ENCODE results near the gene PARS2. TPM values are rescaled to one million over a fixed set of nuclear protein-coding genes. Genes with fewer than 3 reads are reported as not detected.

The PARS2 gene
- total RNA-seq, 1 donor from 2014 or later, result 5.4 TPM

DNA sequence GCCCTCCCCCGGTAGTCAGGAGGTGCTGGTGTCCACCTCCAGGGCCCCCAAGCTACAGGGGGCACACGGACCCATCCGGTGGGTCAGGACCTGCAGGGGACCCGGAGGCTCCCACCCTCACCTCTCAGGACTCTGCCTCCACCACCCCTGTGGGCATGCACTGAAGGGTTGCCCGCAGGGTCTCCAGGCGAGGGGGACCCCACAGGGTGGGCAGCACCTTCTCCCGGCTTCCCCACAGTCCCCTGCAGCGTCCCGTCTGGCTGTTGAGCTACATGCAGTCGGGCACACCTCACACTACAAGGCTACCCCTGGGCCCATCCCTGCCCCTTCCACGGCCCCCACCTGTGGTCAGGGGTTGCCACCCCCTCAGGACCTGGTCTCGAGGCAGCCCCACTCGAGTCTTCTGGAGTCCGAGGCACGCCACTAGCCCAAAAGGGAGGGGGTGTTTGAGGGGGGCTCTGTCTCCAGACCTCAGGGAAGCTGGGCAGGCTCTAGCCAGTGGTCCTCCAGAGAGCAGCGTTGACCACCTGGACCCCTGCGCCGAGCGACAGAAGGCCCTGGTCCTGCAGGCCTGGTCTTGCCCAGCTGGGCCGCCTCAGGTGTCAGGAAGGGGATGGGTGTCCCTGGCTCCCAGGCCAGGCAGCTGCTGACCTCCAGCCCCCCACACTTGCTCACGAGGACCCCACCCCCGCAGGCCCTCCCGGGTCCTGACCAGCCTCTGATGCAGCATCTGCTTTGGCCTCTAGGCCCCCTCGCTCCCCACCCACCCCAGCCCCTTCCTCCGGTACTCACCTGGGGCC, 9.6 kb downstream of the PARS2 start:
- H3K27ac Mint-ChIP-seq (ENCODE audit: unreplicated experiment), result no peak overlapping the region
- Histone ChIP-seq H4K20me1 (ENCODE audit: insufficient read depth, low read length) (no peaks in the 10 kb centered on the region), H3K4me2 (ENCODE audit: low read length) (no peak overlapping the region), H3K9ac (ENCODE audit: low read length) (no peak overlapping the region), H3K36me3 (ENCODE audit: insufficient read depth, low read length) (no peaks in the 10 kb centered on the region), H3K79me2 (ENCODE audit: insufficient read depth, low read length) (no peaks in the 10 kb centered on the region), H3K4me1 (ENCODE audit: insufficient read depth, low read length) (no peaks in the 10 kb centered on the region), H3K9me3 (ENCODE audit: insufficient read depth, low read depth, low read length) (no peaks in the 10 kb centered on the region), H3K27ac (ENCODE audit: low read depth, low read length) (no peak overlapping the region), H3K27me3 (ENCODE audit: insufficient read depth, low read length) (no peaks in the 10 kb centered on the region), H2AFZ (ENCODE audit: low read depth, low read length) (no peak overlapping the region), H3K4me3 (ENCODE audit: insufficient read depth, low read depth, low read length) (no peak overlapping the region)
- peaks cover 17% of the 10 kb centered on the region for H3K36me3 Mint-ChIP-seq (ENCODE audit: low read depth, unreplicated experiment)
- TF ChIP-seq, protein P1, sequence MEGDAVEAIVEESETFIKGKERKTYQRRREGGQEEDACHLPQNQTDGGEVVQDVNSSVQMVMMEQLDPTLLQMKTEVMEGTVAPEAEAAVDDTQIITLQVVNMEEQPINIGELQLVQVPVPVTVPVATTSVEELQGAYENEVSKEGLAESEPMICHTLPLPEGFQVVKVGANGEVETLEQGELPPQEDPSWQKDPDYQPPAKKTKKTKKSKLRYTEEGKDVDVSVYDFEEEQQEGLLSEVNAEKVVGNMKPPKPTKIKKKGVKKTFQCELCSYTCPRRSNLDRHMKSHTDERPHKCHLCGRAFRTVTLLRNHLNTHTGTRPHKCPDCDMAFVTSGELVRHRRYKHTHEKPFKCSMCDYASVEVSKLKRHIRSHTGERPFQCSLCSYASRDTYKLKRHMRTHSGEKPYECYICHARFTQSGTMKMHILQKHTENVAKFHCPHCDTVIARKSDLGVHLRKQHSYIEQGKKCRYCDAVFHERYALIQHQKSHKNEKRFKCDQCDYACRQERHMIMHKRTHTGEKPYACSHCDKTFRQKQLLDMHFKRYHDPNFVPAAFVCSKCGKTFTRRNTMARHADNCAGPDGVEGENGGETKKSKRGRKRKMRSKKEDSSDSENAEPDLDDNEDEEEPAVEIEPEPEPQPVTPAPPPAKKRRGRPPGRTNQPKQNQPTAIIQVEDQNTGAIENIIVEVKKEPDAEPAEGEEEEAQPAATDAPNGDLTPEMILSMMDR (IDR thresholded peaks at IDR 0.05; ENCODE audit: insufficient read depth, low read depth, low read length), result no peak
- no peak for TF ChIP-seq EZH2 (IDR thresholded peaks at IDR 0.05; ENCODE audit: insufficient read depth, low read length)
- no peak overlapping the region for H3K4me3 Mint-ChIP-seq (ENCODE audit: unreplicated experiment)
- DNase-seq (ENCODE audit: low read depth) (no peak), FAIRE-seq (no peak)
- H3K4me1 Mint-ChIP-seq (ENCODE audit: low read depth, unreplicated experiment), result no peaks in the 10 kb centered on the region
- peaks cover 6% of the 10 kb centered on the region for H3K27me3 Mint-ChIP-seq (ENCODE audit: low read depth, unreplicated experiment)
- no peaks in the 10 kb centered on the region for H3K9me3 Mint-ChIP-seq (ENCODE audit: unreplicated experiment)

DNA sequence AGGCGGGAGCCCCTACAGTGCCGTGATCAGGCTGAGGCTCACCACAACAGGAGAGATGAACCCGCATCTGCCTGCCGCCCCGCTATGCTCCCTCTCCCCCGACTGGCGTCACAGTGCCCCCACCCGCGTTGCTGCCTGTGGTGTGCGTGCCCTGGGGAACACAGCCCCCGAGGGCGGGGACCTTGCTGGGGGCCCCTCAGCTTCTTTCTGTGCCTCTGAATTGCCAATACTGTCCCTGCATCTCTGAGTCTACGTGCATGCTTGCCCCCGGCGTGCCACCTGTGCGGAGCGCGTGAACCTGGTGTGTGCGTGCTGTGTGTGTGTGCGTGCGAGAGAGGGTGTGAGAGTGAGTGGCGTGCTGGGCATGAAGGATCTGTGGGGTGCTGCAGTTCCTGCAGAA, 10.3 kb downstream of the PARS2 start:
- Histone ChIP-seq H4K20me1 (ENCODE audit: insufficient read depth, low read length) (no peaks in the 10 kb centered on the region), H3K9ac (ENCODE audit: low read length) (no peak overlapping the region), H3K27ac (ENCODE audit: low read depth, low read length) (no peak overlapping the region), H3K27me3 (ENCODE audit: insufficient read depth, low read length) (no peaks in the 10 kb centered on the region), H3K4me1 (ENCODE audit: insufficient read depth, low read length) (no peaks in the 10 kb centered on the region), H3K9me3 (ENCODE audit: insufficient read depth, low read depth, low read length) (no peaks in the 10 kb centered on the region), H3K36me3 (ENCODE audit: insufficient read depth, low read length) (no peaks in the 10 kb centered on the region), H2AFZ (ENCODE audit: low read depth, low read length) (no peak overlapping the region), H3K4me2 (ENCODE audit: low read length) (no peak overlapping the region), H3K4me3 (ENCODE audit: insufficient read depth, low read depth, low read length) (no peak overlapping the region), H3K79me2 (ENCODE audit: insufficient read depth, low read length) (no peaks in the 10 kb centered on the region)
- TF ChIP-seq EZH2 (IDR thresholded peaks at IDR 0.05; ENCODE audit: insufficient read depth, low read length), result no peak
- TF ChIP-seq, protein P1 (IDR thresholded peaks at IDR 0.05; ENCODE audit: insufficient read depth, low read depth, low read length), result no peak
- H3K27me3 Mint-ChIP-seq (ENCODE audit: low read depth, unreplicated experiment), result peaks cover 9% of the 10 kb centered on the region
- DNase-seq (ENCODE audit: low read depth) (no peak), FAIRE-seq (no peak)
- H3K9me3 Mint-ChIP-seq (ENCODE audit: unreplicated experiment), result no peaks in the 10 kb centered on the region
- H3K27ac Mint-ChIP-seq (ENCODE audit: unreplicated experiment), result no peak overlapping the region
- H3K4me3 Mint-ChIP-seq (ENCODE audit: unreplicated experiment), result no peak overlapping the region
- H3K36me3 Mint-ChIP-seq (ENCODE audit: low read depth, unreplicated experiment), result peaks cover 16% of the 10 kb centered on the region
- no peaks in the 10 kb centered on the region for H3K4me1 Mint-ChIP-seq (ENCODE audit: low read depth, unreplicated experiment)

DNA sequence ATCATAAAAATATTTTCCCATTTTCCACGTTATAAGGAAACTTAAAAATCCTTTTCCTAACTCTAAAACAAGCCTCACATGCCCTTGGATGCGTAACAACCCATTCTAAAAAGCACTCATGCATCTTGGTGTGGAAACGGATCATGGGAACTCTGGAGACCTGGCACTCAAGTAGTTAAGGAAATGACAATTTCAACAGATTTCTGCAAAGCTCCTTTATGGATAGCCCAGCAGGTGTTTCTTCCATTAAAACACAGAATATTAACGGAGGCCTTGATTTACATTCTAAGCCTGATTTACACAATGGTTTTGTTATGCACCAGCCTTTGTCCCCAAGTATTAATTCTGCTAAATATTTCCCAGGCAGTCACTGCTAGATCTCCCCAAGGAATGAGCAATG, 12.9 kb downstream of the PARS2 start:
- peaks cover 21% of the 10 kb centered on the region for H3K27me3 Mint-ChIP-seq (ENCODE audit: low read depth, unreplicated experiment)
- no peak overlapping the region for H3K9ac ChIP-seq (ENCODE audit: low read length)
- H3K27ac Mint-ChIP-seq (ENCODE audit: unreplicated experiment), result no peak overlapping the region
- no peaks in the 10 kb centered on the region for H3K9me3 Mint-ChIP-seq (ENCODE audit: unreplicated experiment)
- no peaks in the 10 kb centered on the region for H3K9me3 ChIP-seq (ENCODE audit: insufficient read depth, low read depth, low read length)
- TF ChIP-seq EZH2 (IDR thresholded peaks at IDR 0.05; ENCODE audit: insufficient read depth, low read length), result no peak
- TF ChIP-seq, protein P1 (IDR thresholded peaks at IDR 0.05; ENCODE audit: insufficient read depth, low read depth, low read length), result no peak
- H3K4me3 Mint-ChIP-seq (ENCODE audit: unreplicated experiment), result no peak overlapping the region
- no peak for DNase-seq (ENCODE audit: low read depth)
- H3K4me2 ChIP-seq (ENCODE audit: low read length), result no peak overlapping the region
- H2AFZ ChIP-seq (ENCODE audit: low read depth, low read length), result no peak overlapping the region
- no peak for FAIRE-seq
- H3K27me3 ChIP-seq (ENCODE audit: insufficient read depth, low read length), result no peaks in the 10 kb centered on the region
- no peaks in the 10 kb centered on the region for H3K4me1 Mint-ChIP-seq (ENCODE audit: low read depth, unreplicated experiment)
- H3K4me3 ChIP-seq (ENCODE audit: insufficient read depth, low read depth, low read length), result no peak overlapping the region
- no peak overlapping the region for H3K27ac ChIP-seq (ENCODE audit: low read depth, low read length)
- H3K36me3 Mint-ChIP-seq (ENCODE audit: low read depth, unreplicated experiment), result peaks cover 4% of the 10 kb centered on the region
- H4K20me1 ChIP-seq (ENCODE audit: insufficient read depth, low read length), result no peaks in the 10 kb centered on the region
- H3K36me3 ChIP-seq (ENCODE audit: insufficient read depth, low read length), result no peaks in the 10 kb centered on the region
- H3K4me1 ChIP-seq (ENCODE audit: insufficient read depth, low read length), result no peaks in the 10 kb centered on the region
- no peaks in the 10 kb centered on the region for H3K79me2 ChIP-seq (ENCODE audit: insufficient read depth, low read length)

All from astrocyte (in vitro differentiated cells and primary cell).